ENCODE results near the gene DIP2A.

The DIP2A gene

GRCh38 chr21:46616656-46617055 is 158.0 kb downstream of the DIP2A start:
- H3K27me3 ChIP-seq (ENCODE audit: low read depth, low read length): no peaks in the 10 kb centered on the region
- H3K4me1 ChIP-seq (ENCODE audit: low read length): peaks cover 7% of the 10 kb centered on the region
- no peaks in the 10 kb centered on the region for H3K36me3 ChIP-seq (replicated peaks; ENCODE audit: low read depth, low read length)
- no peaks in the 10 kb centered on the region for H3K79me2 ChIP-seq (ENCODE audit: low read length)
- H3K4me2 ChIP-seq (ENCODE audit: low read length): no peak overlapping the region
- H3K4me3 ChIP-seq (ENCODE audit: low read length): no peak overlapping the region
- H4K20me1 ChIP-seq (ENCODE audit: insufficient read depth, low read length): no peaks in the 10 kb centered on the region
- no peak overlapping the region for H3K27ac ChIP-seq (ENCODE audit: low read length)
- TF ChIP-seq EZH2phosphoT487 (IDR thresholded peaks at IDR 0.05; ENCODE audit: low read depth) (no peak), CTCF (IDR thresholded peaks at IDR 0.05; ENCODE audit: low read depth, low read length) (no peak)
- no peak overlapping the region for H2AFZ ChIP-seq (ENCODE audit: low read depth, low read length)
- H3K9me3 ChIP-seq (ENCODE audit: insufficient read depth, low read length): no peaks in the 10 kb centered on the region
- H3K9ac ChIP-seq (ENCODE audit: low read length): no peak overlapping the region

- H3K4me3 ChIP-seq (ENCODE audit: low read length): no peak overlapping the region
- H4K20me1 ChIP-seq (ENCODE audit: insufficient read depth, low read length): no peaks in the 10 kb centered on the region
- no peak overlapping the region for H3K9ac ChIP-seq (ENCODE audit: low read length)
- no peak overlapping the region for H3K4me2 ChIP-seq (ENCODE audit: low read length)
- no peaks in the 10 kb centered on the region for H3K79me2 ChIP-seq (ENCODE audit: low read length)
- TF ChIP-seq EZH2phosphoT487 (IDR thresholded peaks at IDR 0.05; ENCODE audit: low read depth): no peak
- TF ChIP-seq CTCF (IDR thresholded peaks at IDR 0.05; ENCODE audit: low read depth, low read length): no peak
- H3K36me3 ChIP-seq (replicated peaks; ENCODE audit: low read depth, low read length): no peaks in the 10 kb centered on the region
- H3K27ac ChIP-seq (ENCODE audit: low read length): no peak overlapping the region
- no peaks in the 10 kb centered on the region for H3K9me3 ChIP-seq (ENCODE audit: insufficient read depth, low read length)
- no peaks in the 10 kb centered on the region for H3K27me3 ChIP-seq (ENCODE audit: low read depth, low read length)
- H3K4me1 ChIP-seq (ENCODE audit: low read length): peaks cover 7% of the 10 kb centered on the region
- no peak overlapping the region for H2AFZ ChIP-seq (ENCODE audit: low read depth, low read length)
Measured at GRCh38 chr21:46617267-46618051, 158.8 kb downstream of the DIP2A start.

- Histone ChIP-seq H3K27ac (ENCODE audit: low read length) (no peak overlapping the region), H3K27me3 (ENCODE audit: low read depth, low read length) (no peaks in the 10 kb centered on the region), H4K20me1 (ENCODE audit: insufficient read depth, low read length) (no peaks in the 10 kb centered on the region), H2AFZ (ENCODE audit: low read depth, low read length) (no peak overlapping the region), H3K36me3 (replicated peaks; ENCODE audit: low read depth, low read length) (no peaks in the 10 kb centered on the region), H3K4me1 (ENCODE audit: low read length) (peaks cover 7% of the 10 kb centered on the region), H3K4me2 (ENCODE audit: low read length) (no peak overlapping the region), H3K79me2 (ENCODE audit: low read length) (no peaks in the 10 kb centered on the region), H3K9ac (ENCODE audit: low read length) (no peak overlapping the region), H3K4me3 (ENCODE audit: low read length) (no peak overlapping the region), H3K9me3 (ENCODE audit: insufficient read depth, low read length) (no peaks in the 10 kb centered on the region)
- no peak for TF ChIP-seq EZH2phosphoT487 (IDR thresholded peaks at IDR 0.05; ENCODE audit: low read depth)
- TF ChIP-seq CTCF (IDR thresholded peaks at IDR 0.05; ENCODE audit: low read depth, low read length): no peak
Measured at GRCh38 chr21:46618738-46619379, 160.2 kb downstream of the DIP2A start.

Data from OCI-LY3 (cell line).